Measurements from ENCODE around the gene SEMA5A.

Gene SEMA5A

DNA sequence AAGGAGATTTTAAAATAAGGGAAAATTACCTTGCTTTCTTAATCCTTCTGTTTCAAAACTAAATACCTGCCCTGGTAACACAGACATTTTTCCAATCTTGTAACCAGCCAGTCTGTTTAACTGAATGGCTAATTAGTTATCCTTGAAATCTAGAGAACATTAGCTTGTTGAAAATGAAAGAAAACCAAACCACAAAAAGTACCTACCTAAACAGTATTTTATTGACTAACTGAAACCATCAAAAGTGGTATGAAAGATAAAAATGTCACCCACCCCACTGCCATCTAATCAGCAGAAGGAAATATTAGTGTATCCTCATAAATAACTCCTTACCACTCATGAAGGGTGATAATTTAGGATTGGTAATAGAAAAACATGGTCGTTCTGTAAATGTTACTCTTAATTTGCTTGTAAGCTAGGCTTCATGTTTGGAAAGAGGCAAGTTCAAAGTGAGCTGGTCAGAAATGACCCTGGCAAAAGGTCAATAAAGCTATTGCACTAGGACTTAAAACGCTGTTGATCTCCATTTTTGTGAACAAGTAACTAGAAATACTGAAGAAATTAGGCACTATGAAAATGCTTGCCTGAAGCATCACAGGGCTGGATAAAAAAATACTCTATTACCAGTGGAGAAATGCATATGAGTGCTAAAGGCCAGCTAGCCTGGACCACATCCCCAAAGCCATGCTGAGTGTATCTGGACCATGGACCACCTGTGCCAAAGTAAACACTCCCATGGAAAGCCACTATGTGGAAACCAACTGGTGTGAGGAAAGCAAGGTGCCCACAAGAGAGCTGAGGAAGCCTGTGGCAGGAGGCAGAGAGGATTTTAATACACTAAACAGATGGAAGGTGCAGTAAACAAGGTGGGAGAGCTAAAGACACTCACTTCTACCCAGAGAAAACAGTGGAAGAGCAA, 8.4 kb downstream of the SEMA5A start:
- no peaks in the 10 kb centered on the region for H3K4me1 ChIP-seq (ENCODE audit: control insufficient read depth in 5 of 5, insufficient read depth in 5 of 5, low read length in 5 of 5)
- no peak overlapping the region for H3K27ac ChIP-seq (ENCODE audit: low read depth, low read length)
- H3K9ac ChIP-seq (ENCODE audit: low read length in 5 of 5) = no peak overlapping the region
- no peaks in the 10 kb centered on the region for H3K9me3 ChIP-seq (ENCODE audit: control insufficient read depth in 5 of 5, low read length in 5 of 5)
- no peak overlapping the region for H3K4me3 ChIP-seq (ENCODE audit: low read depth in 1 of 5, low read length in 5 of 5)
- H3K27me3 ChIP-seq (ENCODE audit: control insufficient read depth in 5 of 5, insufficient read depth in 4 of 5, low read length in 5 of 5) = peaks cover 0 to 4% (median 0%) of the 10 kb centered on the region in 5 donors
- no peaks in the 10 kb centered on the region for H3K36me3 ChIP-seq (ENCODE audit: control insufficient read depth in 5 of 5, insufficient read depth in 5 of 5, low read length in 5 of 5)

DNA sequence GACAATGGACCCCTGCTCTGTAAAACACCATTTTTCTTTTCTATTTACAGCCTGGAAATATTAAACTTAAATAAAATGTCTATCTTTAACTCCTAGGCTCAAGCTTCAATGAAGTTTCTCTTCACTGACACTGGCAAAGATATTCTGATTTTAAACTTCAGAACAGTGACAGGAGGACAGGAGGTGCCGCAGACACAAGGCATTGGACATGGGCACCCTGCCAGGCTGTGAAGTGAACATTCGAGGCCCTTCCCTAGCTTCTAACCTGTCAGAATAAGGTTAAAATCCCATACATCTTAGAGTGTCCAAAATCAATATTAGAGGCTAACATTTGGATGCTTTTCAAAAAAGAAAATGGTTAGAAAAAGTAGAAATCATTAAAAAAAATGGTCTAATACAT, 9.2 kb downstream of the SEMA5A start:
- no peak overlapping the region for H3K9ac ChIP-seq (ENCODE audit: low read length in 5 of 5)
- no peak overlapping the region for H3K27ac ChIP-seq (ENCODE audit: low read depth, low read length)
- no peak overlapping the region for H3K4me3 ChIP-seq (ENCODE audit: low read depth in 1 of 5, low read length in 5 of 5)
- no peaks in the 10 kb centered on the region for H3K4me1 ChIP-seq (ENCODE audit: control insufficient read depth in 5 of 5, insufficient read depth in 5 of 5, low read length in 5 of 5)
- no peaks in the 10 kb centered on the region for H3K36me3 ChIP-seq (ENCODE audit: control insufficient read depth in 5 of 5, insufficient read depth in 5 of 5, low read length in 5 of 5)
- no peaks in the 10 kb centered on the region for H3K9me3 ChIP-seq (ENCODE audit: control insufficient read depth in 5 of 5, low read length in 5 of 5)
- peaks cover 0 to 4% (median 0%) of the 10 kb centered on the region in 5 donors for H3K27me3 ChIP-seq (ENCODE audit: control insufficient read depth in 5 of 5, insufficient read depth in 4 of 5, low read length in 5 of 5)

DNA sequence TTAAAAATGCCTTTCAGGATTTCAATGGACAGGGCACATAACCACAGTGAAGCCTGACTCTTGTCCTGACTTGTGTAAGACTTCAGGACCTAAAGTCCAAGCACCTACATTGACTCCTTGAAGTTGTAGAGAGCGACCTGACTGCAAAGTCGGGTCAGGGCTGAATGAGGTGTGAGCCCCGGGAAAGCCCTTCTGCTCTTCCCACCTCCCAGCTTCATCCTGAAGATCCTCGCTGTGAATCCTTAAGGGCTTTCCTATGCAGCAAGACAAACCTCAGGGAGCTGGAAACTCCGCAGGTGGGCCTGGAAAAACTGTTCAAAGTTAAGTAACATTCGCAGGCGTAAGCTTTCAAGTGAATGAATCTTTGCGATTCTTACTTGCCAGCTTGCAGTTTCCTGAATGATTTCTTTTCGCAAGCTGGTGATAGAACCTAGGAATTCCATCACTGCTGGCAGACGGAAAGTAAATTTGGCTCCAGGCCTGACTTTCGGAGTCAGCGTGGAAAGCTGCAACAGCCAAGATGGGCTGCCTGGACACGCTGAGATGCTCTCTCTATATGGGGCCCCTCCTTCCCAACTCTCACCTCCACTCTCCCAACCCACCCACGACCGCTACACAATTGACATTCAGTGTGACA, 10.9 kb downstream of the SEMA5A start:
- Histone ChIP-seq H3K4me1 (ENCODE audit: control insufficient read depth in 5 of 5, insufficient read depth in 5 of 5, low read length in 5 of 5) (no peaks in the 10 kb centered on the region), H3K9ac (ENCODE audit: low read length in 5 of 5) (no peak overlapping the region), H3K4me3 (ENCODE audit: low read depth in 1 of 5, low read length in 5 of 5) (no peak overlapping the region), H3K27me3 (ENCODE audit: control insufficient read depth in 5 of 5, insufficient read depth in 4 of 5, low read length in 5 of 5) (peaks cover 0 to 4% (median 0%) of the 10 kb centered on the region in 5 donors), H3K36me3 (ENCODE audit: control insufficient read depth in 5 of 5, insufficient read depth in 5 of 5, low read length in 5 of 5) (no peaks in the 10 kb centered on the region), H3K27ac (ENCODE audit: low read depth, low read length) (no peak overlapping the region), H3K9me3 (ENCODE audit: control insufficient read depth in 5 of 5, low read length in 5 of 5) (no peaks in the 10 kb centered on the region)

GRCh38 chr5:9533562-9534364, 12.1 kb downstream of the SEMA5A start:
- no peak overlapping the region for H3K4me3 ChIP-seq (ENCODE audit: low read depth in 1 of 5, low read length in 5 of 5)
- H3K4me1 ChIP-seq (ENCODE audit: control insufficient read depth in 5 of 5, insufficient read depth in 5 of 5, low read length in 5 of 5) = peaks cover 0 to 10% (median 5%) of the 10 kb centered on the region in 5 donors

DNA sequence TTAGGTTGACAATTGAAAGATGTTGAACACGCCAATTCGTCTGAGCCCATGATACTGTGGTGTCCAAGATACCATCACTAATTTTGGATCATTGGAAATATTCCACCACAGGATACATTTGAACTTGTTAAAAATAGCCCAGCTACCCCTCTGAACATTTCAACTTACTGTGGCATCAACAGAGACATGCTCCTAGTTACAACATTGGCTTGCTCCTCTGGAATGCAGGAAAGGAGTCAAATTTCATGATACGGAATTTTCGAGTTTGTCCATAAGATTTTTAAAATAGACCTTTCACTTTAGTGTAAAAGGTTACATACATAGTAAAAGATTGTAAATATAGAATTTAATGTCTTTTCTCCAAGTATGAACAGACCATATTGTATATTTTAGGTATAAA, 12.8 kb downstream of the SEMA5A start:
- Histone ChIP-seq H3K9ac (ENCODE audit: low read length in 5 of 5) (no peak overlapping the region), H3K27ac (ENCODE audit: low read depth, low read length) (no peak overlapping the region), H3K4me1 (ENCODE audit: control insufficient read depth in 5 of 5, insufficient read depth in 5 of 5, low read length in 5 of 5) (peaks cover 0 to 10% (median 5%) of the 10 kb centered on the region in 5 donors), H3K4me3 (ENCODE audit: low read depth in 1 of 5, low read length in 5 of 5) (no peak overlapping the region), H3K27me3 (ENCODE audit: control insufficient read depth in 5 of 5, insufficient read depth in 4 of 5, low read length in 5 of 5) (peaks cover 0 to 4% (median 0%) of the 10 kb centered on the region in 5 donors), H3K36me3 (ENCODE audit: control insufficient read depth in 5 of 5, insufficient read depth in 5 of 5, low read length in 5 of 5) (no peaks in the 10 kb centered on the region), H3K9me3 (ENCODE audit: control insufficient read depth in 5 of 5, low read length in 5 of 5) (no peaks in the 10 kb centered on the region)

More at GRCh38 chr5:9533562-9534364, 12.1 kb downstream of the SEMA5A start:
- Histone ChIP-seq H3K27ac (ENCODE audit: low read depth, low read length) (no peak overlapping the region), H3K9ac (ENCODE audit: low read length in 5 of 5) (no peak overlapping the region), H3K36me3 (ENCODE audit: control insufficient read depth in 5 of 5, insufficient read depth in 5 of 5, low read length in 5 of 5) (no peaks in the 10 kb centered on the region), H3K9me3 (ENCODE audit: control insufficient read depth in 5 of 5, low read length in 5 of 5) (no peaks in the 10 kb centered on the region), H3K27me3 (ENCODE audit: control insufficient read depth in 5 of 5, insufficient read depth in 4 of 5, low read length in 5 of 5) (peaks cover 0 to 4% (median 0%) of the 10 kb centered on the region in 5 donors)

- no peaks in the 10 kb centered on the region for H3K27me3 ChIP-seq (ENCODE audit: control insufficient read depth in 5 of 5, insufficient read depth in 4 of 5, low read length in 5 of 5)
- no peaks in the 10 kb centered on the region for H3K9me3 ChIP-seq (ENCODE audit: control insufficient read depth in 5 of 5, low read length in 5 of 5)
- no peak overlapping the region for H3K9ac ChIP-seq (ENCODE audit: low read length in 5 of 5)
- H3K4me3 ChIP-seq (ENCODE audit: low read depth in 1 of 5, low read length in 5 of 5) = no peak overlapping the region
- no peaks in the 10 kb centered on the region for H3K36me3 ChIP-seq (ENCODE audit: control insufficient read depth in 5 of 5, insufficient read depth in 5 of 5, low read length in 5 of 5)
- no peak overlapping the region for H3K27ac ChIP-seq (ENCODE audit: low read depth, low read length)
- peaks cover 0 to 10% (median 5%) of the 10 kb centered on the region in 5 donors for H3K4me1 ChIP-seq (ENCODE audit: control insufficient read depth in 5 of 5, insufficient read depth in 5 of 5, low read length in 5 of 5)
Observed at GRCh38 chr5:9529513-9529912, 16.4 kb downstream of the SEMA5A start.

DNA sequence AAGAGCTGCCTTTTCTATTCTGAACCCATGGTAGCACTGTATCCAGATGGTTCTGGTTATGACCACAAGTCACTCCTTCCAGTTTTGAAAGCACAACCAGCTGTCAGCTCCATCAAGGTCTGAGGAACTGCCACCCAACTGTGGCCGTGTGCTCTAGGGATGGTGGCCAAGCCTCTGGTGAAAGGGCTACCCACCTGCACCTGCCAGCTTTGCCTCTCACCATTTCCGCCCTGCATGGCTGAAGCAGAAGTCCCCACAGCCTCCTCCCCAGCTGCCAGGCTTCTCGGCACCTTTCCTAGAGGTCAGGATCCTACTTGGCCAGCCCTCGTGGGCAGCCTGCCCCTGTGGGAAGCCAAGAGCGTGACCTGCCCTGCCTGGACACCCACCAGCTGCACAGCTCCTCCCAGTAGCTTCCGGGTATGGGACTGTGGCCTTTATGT, 16.8 kb downstream of the SEMA5A start:
- Histone ChIP-seq H3K9me3 (ENCODE audit: control insufficient read depth in 5 of 5, low read length in 5 of 5) (no peaks in the 10 kb centered on the region), H3K27ac (ENCODE audit: low read depth, low read length) (no peak overlapping the region), H3K27me3 (ENCODE audit: control insufficient read depth in 5 of 5, insufficient read depth in 4 of 5, low read length in 5 of 5) (no peaks in the 10 kb centered on the region), H3K4me3 (ENCODE audit: low read depth in 1 of 5, low read length in 5 of 5) (no peak overlapping the region), H3K9ac (ENCODE audit: low read length in 5 of 5) (no peak overlapping the region), H3K4me1 (ENCODE audit: control insufficient read depth in 5 of 5, insufficient read depth in 5 of 5, low read length in 5 of 5) (peaks cover 0 to 10% (median 5%) of the 10 kb centered on the region in 5 donors), H3K36me3 (ENCODE audit: control insufficient read depth in 5 of 5, insufficient read depth in 5 of 5, low read length in 5 of 5) (no peaks in the 10 kb centered on the region)

DNA sequence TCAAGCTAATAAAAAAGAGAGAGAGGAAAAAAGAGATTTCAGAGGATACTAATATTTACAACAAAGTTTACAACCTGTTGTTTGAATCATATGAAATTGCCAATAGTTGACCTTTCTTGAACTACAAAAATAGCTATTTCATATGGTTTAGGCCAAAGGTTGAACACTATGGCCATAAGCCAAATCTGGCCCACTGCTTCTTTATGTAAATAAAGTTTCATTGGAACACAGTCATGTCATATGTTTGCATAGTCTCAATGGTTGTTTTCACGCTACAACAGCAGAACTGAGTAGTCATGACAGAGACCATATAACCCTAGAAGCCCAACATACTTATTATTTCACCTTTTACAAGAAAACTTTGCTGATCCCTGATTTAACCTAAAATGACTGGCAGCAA, 20.9 kb downstream of the SEMA5A start:
- Histone ChIP-seq H3K4me3 (ENCODE audit: low read depth in 1 of 5, low read length in 5 of 5) (no peak overlapping the region), H3K9me3 (ENCODE audit: control insufficient read depth in 5 of 5, low read length in 5 of 5) (no peaks in the 10 kb centered on the region), H3K27ac (ENCODE audit: low read depth, low read length) (no peak overlapping the region), H3K36me3 (ENCODE audit: control insufficient read depth in 5 of 5, insufficient read depth in 5 of 5, low read length in 5 of 5) (no peaks in the 10 kb centered on the region), H3K4me1 (ENCODE audit: control insufficient read depth in 5 of 5, insufficient read depth in 5 of 5, low read length in 5 of 5) (peaks cover 0 to 10% (median 7%) of the 10 kb centered on the region in 5 donors), H3K27me3 (ENCODE audit: control insufficient read depth in 5 of 5, insufficient read depth in 4 of 5, low read length in 5 of 5) (no peaks in the 10 kb centered on the region), H3K9ac (ENCODE audit: low read length in 5 of 5) (no peak overlapping the region)

GRCh38 chr5:9523090-9523823, 22.6 kb downstream of the SEMA5A start:
- Histone ChIP-seq H3K9me3 (ENCODE audit: control insufficient read depth in 5 of 5, low read length in 5 of 5) (no peaks in the 10 kb centered on the region), H3K4me3 (ENCODE audit: low read depth in 1 of 5, low read length in 5 of 5) (no peak overlapping the region), H3K4me1 (ENCODE audit: control insufficient read depth in 5 of 5, insufficient read depth in 5 of 5, low read length in 5 of 5) (peaks cover 0 to 12% (median 6%) of the 10 kb centered on the region in 5 donors), H3K36me3 (ENCODE audit: control insufficient read depth in 5 of 5, insufficient read depth in 5 of 5, low read length in 5 of 5) (no peaks in the 10 kb centered on the region), H3K27me3 (ENCODE audit: control insufficient read depth in 5 of 5, insufficient read depth in 4 of 5, low read length in 5 of 5) (no peaks in the 10 kb centered on the region), H3K27ac (ENCODE audit: low read depth, low read length) (no peak overlapping the region), H3K9ac (ENCODE audit: low read length in 5 of 5) (no peak overlapping the region)
